ENCODE data around the gene SLC6A18.
A peak's percentile ranks its signal among the peaks of the same experiment; 100 is the strongest.

The SLC6A18 gene

DNA sequence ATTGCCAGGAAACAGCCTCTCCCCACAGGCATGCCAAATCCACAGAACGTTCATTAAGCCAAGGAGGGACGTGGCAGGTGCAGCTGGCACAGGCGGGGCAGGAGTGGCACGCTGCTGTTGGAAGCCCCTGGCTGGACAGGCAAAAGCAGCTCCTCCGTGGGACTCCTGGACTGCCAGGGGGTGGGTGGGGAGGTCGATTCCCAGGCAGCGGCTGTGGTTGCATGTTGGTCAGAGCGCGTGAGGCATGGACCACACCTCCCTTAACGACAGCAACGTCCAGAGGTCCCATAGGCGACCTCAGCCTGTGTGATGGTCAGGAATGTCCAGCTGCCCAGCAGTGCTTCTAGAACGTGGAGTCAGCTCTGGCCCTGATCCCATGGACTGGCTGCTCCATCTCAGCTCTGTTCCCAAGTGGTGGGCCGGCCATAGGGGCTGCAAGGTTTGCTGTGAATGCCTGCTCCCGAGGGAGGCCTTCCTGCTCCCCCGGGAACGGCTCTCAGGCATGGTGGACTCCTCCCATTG lies 16.9 kb upstream of the SLC6A18 start:
- DNase-seq (ENCODE audit: low read depth), result no peak
- TF ChIP-seq, protein P1, sequence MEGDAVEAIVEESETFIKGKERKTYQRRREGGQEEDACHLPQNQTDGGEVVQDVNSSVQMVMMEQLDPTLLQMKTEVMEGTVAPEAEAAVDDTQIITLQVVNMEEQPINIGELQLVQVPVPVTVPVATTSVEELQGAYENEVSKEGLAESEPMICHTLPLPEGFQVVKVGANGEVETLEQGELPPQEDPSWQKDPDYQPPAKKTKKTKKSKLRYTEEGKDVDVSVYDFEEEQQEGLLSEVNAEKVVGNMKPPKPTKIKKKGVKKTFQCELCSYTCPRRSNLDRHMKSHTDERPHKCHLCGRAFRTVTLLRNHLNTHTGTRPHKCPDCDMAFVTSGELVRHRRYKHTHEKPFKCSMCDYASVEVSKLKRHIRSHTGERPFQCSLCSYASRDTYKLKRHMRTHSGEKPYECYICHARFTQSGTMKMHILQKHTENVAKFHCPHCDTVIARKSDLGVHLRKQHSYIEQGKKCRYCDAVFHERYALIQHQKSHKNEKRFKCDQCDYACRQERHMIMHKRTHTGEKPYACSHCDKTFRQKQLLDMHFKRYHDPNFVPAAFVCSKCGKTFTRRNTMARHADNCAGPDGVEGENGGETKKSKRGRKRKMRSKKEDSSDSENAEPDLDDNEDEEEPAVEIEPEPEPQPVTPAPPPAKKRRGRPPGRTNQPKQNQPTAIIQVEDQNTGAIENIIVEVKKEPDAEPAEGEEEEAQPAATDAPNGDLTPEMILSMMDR (conservative IDR thresholded peaks at IDR 0.05; ENCODE audit: low read depth, low read length), result no peak
- no peak overlapping the region for H3K4me3 ChIP-seq (ENCODE audit: low read depth, low read length)

- TF ChIP-seq, protein P1 (conservative IDR thresholded peaks at IDR 0.05; ENCODE audit: low read depth, low read length), result peak; percentile 59
- peak; percentile 28 for DNase-seq (ENCODE audit: low read depth)
- no peak overlapping the region for H3K4me3 ChIP-seq (ENCODE audit: low read depth, low read length)
These were observed 16.3 kb upstream of the SLC6A18 start for GRCh38 chr5:1208743-1209488.

- DNase-seq (ENCODE audit: low read depth), result no peak
- no peak overlapping the region for H3K4me3 ChIP-seq (ENCODE audit: low read depth, low read length)
- TF ChIP-seq, protein P1 (conservative IDR thresholded peaks at IDR 0.05; ENCODE audit: low read depth, low read length), result no peak
These were observed 15.7 kb upstream of the SLC6A18 start for GRCh38 chr5:1209489-1209852.

DNA sequence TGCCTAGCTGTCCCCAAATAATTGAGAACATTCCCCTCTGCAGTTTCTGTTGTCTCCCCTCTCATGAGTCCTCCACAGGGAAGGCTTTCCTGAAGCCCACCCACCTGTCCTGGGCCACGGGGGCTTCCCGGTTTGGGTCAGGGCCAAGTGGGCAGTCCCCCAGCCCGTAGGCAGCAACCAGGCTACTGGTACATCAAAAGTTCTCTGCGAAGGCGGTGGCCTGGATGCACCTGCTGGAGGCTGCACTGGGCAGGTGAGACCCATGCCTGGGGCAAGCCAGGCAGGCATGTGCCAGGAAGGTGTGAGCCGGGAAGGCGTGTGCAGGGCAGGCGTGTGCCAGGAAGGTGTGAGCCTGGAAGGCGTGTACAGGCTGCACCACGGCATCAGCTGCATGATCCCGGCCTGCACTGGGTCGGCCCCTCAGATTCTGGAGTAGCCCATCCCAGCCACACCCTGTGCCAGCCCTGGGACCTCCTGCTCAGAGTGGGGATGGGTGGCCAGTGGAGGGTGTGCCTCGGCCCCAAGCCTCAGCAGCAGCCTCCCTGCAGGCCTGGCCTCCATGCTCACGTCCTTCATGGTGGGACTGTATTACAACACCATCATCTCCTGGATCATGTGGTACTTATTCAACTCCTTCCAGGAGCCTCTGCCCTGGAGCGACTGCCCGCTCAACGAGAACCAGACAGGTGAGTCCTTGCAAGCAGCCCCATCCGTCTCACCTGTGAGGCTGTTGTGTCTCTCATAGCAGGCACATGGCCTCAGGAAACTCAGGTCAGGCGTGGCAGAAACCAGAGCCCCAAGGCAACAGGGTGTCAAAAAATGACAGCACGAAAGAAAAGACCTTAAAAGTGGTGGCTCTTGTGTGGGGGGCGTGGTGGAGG lies 15.0 kb upstream of the SLC6A18 start:
- TF ChIP-seq, protein P1 (conservative IDR thresholded peaks at IDR 0.05; ENCODE audit: low read depth, low read length), result no peak
- DNase-seq (ENCODE audit: low read depth), result no peak
- H3K4me3 ChIP-seq (ENCODE audit: low read depth, low read length), result no peak overlapping the region

DNA sequence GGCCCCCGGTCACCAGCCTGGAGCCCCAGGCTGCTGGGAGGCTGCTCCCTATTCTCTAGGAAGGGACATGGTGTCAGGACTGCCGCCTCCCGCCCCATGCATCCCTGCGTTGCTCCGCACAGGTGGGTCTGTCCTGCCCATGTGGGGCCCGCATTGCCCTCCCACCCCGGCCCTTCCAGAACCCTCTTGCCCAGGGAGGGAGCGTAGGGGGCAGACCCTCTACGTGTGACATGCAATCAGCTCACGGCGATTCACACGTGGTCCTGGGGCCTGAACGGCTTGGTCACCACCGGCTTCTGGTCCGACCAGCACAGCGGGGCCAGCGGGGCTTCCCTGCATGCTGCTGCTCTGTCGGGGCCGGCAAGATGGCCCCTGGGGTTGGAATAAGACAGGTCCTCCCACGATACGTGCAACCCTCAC lies 14.3 kb upstream of the SLC6A18 start:
- TF ChIP-seq, protein P1 (conservative IDR thresholded peaks at IDR 0.05; ENCODE audit: low read depth, low read length), result no peak
- H3K4me3 ChIP-seq (ENCODE audit: low read depth, low read length), result no peak overlapping the region
- no peak for DNase-seq (ENCODE audit: low read depth)

DNA sequence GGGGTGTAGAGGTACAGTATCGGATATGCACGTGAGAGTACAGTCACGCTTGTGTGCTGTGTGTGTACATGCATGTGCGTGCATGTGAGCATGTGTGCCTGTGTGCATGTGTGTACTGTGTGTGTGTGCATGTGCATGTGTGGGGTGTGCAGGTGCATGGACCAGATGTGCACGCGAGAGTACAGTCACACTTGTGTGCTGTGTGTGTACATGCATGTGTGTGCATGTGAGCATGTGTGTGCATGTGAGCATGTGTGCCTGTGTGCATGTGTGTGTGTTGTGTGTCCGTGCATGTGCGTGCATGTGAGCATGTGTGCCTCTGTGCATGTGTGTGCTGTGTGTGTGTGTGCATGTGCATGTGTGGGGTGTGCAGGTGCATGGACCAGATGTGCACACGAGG lies 13.5 kb upstream of the SLC6A18 start:
- no peak for DNase-seq (ENCODE audit: low read depth)
- TF ChIP-seq, protein P1 (conservative IDR thresholded peaks at IDR 0.05; ENCODE audit: low read depth, low read length), result no peak
- H3K4me3 ChIP-seq (ENCODE audit: low read depth, low read length), result no peak overlapping the region

Measured in choroid plexus epithelial cell (primary cell).